Smooth muscle cell (in vitro differentiated cells): ENCODE results near the gene BCL2L2. TPM values are rescaled to one million over a fixed set of nuclear protein-coding genes. Genes with fewer than 3 reads are reported as not detected.
"Not testable (repeated sequence)": the region's sequence is repeated elsewhere in the genome, so short reads cannot be mapped to it uniquely, and the experiment has no call there.

ENCODE experiments used
- DNase-seq: peaks from one replicate; lab custom pipeline; 2025; ENCODE audit not compliant: unreplicated experiment; lab: John Stamatoyannopoulos, UW
- H2AFZ ChIP-seq: fragments of 200-600 bp; sonication (generic); 2 replicates; pipeline ENCODE4 v1.6.0; 2016; ENCODE audit warnings: antibody characterized with exemption, low read depth, mild to moderate bottlenecking
- H3F3A ChIP-seq: fragments of 200-600 bp; sonication (generic); 2 replicates; pipeline ENCODE4 v1.6.0; 2017; ENCODE audit warnings: antibody characterized with exemption, low read depth
- H3K27ac ChIP-seq: fragments of 200-600 bp; sonication (generic); 2 replicates; pipeline ENCODE4 v1.5.1; 2016; ENCODE audit warnings: low read depth, mild to moderate bottlenecking
- H3K27me3 ChIP-seq: fragments of 200-600 bp; sonication (generic); 2 replicates; pipeline ENCODE4 v1.6.1; 2016; ENCODE audit warnings: low read depth, mild to moderate bottlenecking
- H3K36me3 ChIP-seq: fragments of 200-600 bp; sonication (generic); 2 replicates; pipeline ENCODE4 v1.5.1; 2016; ENCODE audit warnings: low read depth
- H3K4me1 ChIP-seq: fragments of 200-600 bp; sonication (generic); 2 replicates; pipeline ENCODE4 v1.5.1; 2016; ENCODE audit warnings: low read depth
- H3K4me2 ChIP-seq: fragments of 200-600 bp; sonication (generic); 2 replicates; pipeline ENCODE4 v1.6.0; 2016; ENCODE audit warnings: mild to moderate bottlenecking
- H3K4me3 ChIP-seq: fragments of 200-600 bp; sonication (generic); 2 replicates; pipeline ENCODE4 v1.5.1; 2016; ENCODE audit warnings: mild to moderate bottlenecking
- H3K79me2 ChIP-seq: fragments of 200-600 bp; sonication (generic); 2 replicates; pipeline ENCODE4 v1.6.0; 2016; ENCODE audit warnings: low read depth, mild to moderate bottlenecking
- H3K9ac ChIP-seq: fragments of 200-600 bp; sonication (generic); 2 replicates; pipeline ENCODE4 v1.6.0; 2016; ENCODE audit warnings: low read depth
- H3K9me3 ChIP-seq: fragments of 200-600 bp; sonication (generic); replicated peaks from 2 replicates; pipeline ENCODE4 v1.5.1; 2016; ENCODE audit warnings: low read depth
- H4K20me1 ChIP-seq: fragments of 200-600 bp; sonication (generic); 2 replicates; pipeline ENCODE4 v1.6.0; 2016; ENCODE audit warnings: low read depth
- WGBS: methylation state at CpG from one replicate; pipeline ENCODE4 v1.1.7; 2016; ENCODE audit warnings: low lambda C conversion rate; 5-methylcytosine and 5-hydroxymethylcytosine counted together
- polyA plus RNA-seq: library from polyadenylated mRNA; unstranded; fragments of >200 nt; fragmentation: Nextera tagmentation; extraction: Ambion mirVana; gene quantifications from 2 replicates; pipeline ENCODE4 v1.2.1, GENCODE V29; 2016
- total RNA-seq: library from RNA; depleted of rRNA; stranded (reverse); fragments of >200 nt; gene quantifications from 2 replicates; pipeline ENCODE4 v1.2.3, GENCODE V29; 2014
- TF ChIP-seq, protein P1 (sequence below): fragments of 200-600 bp; sonication (generic); IDR thresholded peaks from 2 replicates; pipeline ENCODE4 v1.5.1; 2017; ENCODE audit warnings: borderline replicate concordance, mild to moderate bottlenecking, antibody characterized with exemption; ENCODE audit not compliant: insufficient read depth, poor library complexity, severe bottlenecking

BCL2L2 gene, protein sequence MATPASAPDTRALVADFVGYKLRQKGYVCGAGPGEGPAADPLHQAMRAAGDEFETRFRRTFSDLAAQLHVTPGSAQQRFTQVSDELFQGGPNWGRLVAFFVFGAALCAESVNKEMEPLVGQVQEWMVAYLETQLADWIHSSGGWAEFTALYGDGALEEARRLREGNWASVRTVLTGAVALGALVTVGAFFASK
- total RNA-seq (11.7 and 13.2 TPM in 2 replicates), polyA plus RNA-seq (1.6 and 2.0 TPM in 2 replicates)

DNA sequence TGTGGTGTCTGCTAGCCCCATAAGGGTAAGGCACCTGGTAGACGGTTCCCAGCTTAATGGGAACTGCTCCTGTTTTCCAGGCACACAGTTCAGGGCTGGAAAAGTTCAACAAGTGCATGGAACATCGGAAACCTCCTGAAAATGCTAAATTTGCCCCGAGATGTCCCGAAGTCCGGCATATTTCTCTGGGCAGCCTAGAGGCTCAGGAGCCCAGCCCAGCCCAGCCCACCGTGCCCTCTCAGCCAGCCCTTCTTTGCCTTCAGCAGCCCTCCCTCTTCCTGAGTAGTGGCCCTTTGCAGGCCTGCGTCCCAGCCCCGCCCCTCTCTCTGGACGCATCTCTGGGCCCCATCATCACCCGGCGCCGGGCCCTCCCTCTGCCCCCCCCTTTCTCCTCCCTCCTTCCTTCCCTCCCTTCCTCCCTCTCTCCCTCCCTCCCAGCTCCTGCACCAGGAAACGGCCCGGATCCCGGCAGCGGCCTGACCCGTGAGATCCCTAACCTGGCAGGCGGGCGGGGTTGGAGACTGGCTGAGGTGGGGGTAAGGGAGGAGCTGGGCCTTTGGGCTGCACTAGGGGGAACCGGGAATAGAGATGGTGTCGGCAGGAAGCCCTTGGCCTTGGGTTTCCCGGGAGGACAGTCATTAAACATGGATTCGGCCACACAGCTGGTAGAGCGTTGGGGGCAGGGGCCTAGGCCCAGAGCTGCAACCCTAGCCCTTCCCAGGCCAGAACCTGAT is at the start of gene BCL2L2:
Gene BCL2L2, plus strand, starts transcription at position 422 of the 734 bp plus-strand sequence. CDS start 935 bp downstream, outside the sequence.
- H3K4me1 ChIP-seq: peaks cover 20% of the 10 kb centered on the region
- no peaks in the 10 kb centered on the region for H3K27me3 ChIP-seq
- H2AFZ ChIP-seq: peak within 1 kb of the TSS; percentile 81
- H3K27ac ChIP-seq: peak within 1 kb of the TSS; percentile 77
- no peaks in the 10 kb centered on the region for H3K9me3 ChIP-seq
- peaks cover 51% of the 10 kb centered on the region for H3K79me2 ChIP-seq
- peak within 1 kb of the TSS; percentile 92 for H3K9ac ChIP-seq
- peak; percentile 71 for DNase-seq
- peaks cover 16% of the 10 kb centered on the region for H3F3A ChIP-seq
- TF ChIP-seq, protein P1, sequence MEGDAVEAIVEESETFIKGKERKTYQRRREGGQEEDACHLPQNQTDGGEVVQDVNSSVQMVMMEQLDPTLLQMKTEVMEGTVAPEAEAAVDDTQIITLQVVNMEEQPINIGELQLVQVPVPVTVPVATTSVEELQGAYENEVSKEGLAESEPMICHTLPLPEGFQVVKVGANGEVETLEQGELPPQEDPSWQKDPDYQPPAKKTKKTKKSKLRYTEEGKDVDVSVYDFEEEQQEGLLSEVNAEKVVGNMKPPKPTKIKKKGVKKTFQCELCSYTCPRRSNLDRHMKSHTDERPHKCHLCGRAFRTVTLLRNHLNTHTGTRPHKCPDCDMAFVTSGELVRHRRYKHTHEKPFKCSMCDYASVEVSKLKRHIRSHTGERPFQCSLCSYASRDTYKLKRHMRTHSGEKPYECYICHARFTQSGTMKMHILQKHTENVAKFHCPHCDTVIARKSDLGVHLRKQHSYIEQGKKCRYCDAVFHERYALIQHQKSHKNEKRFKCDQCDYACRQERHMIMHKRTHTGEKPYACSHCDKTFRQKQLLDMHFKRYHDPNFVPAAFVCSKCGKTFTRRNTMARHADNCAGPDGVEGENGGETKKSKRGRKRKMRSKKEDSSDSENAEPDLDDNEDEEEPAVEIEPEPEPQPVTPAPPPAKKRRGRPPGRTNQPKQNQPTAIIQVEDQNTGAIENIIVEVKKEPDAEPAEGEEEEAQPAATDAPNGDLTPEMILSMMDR: no peak
- peak within 1 kb of the TSS; percentile 99 for H3K4me2 ChIP-seq
- no peaks in the 10 kb centered on the region for H3K36me3 ChIP-seq
- peak within 1 kb of the TSS; percentile 98 for H3K4me3 ChIP-seq
- H4K20me1 ChIP-seq: peaks cover 37% of the 10 kb centered on the region
- WGBS: 3% methylated on average over 12 of the region's 24 CpGs

DNA sequence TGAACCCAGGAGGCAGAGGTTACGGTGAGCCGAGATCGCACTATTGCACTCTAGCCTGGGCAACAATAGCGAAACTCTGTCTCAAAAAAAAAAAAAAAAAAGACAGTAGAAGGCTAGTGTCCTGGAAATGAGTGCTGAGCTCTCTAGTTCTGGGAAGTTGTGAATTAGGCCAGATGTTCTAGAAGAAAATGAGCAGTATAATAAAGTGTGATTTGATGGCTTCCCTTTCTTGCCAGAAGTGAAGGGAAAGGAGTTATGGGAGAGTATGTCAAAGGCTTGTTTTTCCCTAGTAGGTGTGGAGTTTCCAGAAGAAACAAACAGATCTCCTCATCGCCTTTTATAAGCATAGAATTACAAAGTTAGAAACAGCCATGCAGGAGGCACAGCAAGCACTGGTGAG is 48.4 kb upstream of the BCL2L2 start:
- Histone ChIP-seq H3K79me2 (no peaks in the 10 kb centered on the region), H3K4me1 (no peaks in the 10 kb centered on the region), H2AFZ (no peak overlapping the region), H3F3A (no peaks in the 10 kb centered on the region), H3K9ac (no peak overlapping the region), H3K27ac (no peak overlapping the region), H3K4me2 (no peak overlapping the region), H3K9me3 (no peaks in the 10 kb centered on the region), H3K27me3 (peaks cover 34% of the 10 kb centered on the region), H3K36me3 (no peaks in the 10 kb centered on the region), H4K20me1 (no peaks in the 10 kb centered on the region), H3K4me3 (no peak overlapping the region)
- no peak for DNase-seq
- 96% methylated on average over 5 of the region's 5 CpGs for WGBS
- TF ChIP-seq, protein P1: no peak

DNA sequence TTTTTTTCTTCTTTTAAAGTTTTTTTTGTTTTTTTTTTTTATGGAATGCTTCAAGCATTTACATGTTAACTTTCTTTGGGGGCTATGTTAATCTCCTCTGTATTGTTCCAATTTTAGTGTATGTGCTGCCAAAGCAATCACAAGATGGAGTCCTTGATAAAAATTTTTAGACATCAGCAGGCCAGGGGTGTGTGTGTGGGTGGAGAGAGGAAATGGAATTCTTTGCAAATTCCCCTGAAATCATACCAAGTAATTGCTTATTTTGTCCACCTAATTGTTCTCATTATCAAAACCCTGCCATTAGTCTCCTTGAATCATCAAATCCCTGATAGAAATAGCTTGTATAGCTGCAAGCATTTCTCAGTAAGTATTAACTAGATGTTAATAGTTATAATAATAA is 47.2 kb upstream of the BCL2L2 start:
- H3K27me3 ChIP-seq: peaks cover 42% of the 10 kb centered on the region
- H3K9me3 ChIP-seq: no peaks in the 10 kb centered on the region
- H3K4me2 ChIP-seq: no peak overlapping the region
- no peak overlapping the region for H3K27ac ChIP-seq
- no peak overlapping the region for H3K9ac ChIP-seq
- H2AFZ ChIP-seq: no peak overlapping the region
- H3K36me3 ChIP-seq: no peaks in the 10 kb centered on the region
- H3K79me2 ChIP-seq: no peaks in the 10 kb centered on the region
- no peak for DNase-seq
- H3F3A ChIP-seq: no peaks in the 10 kb centered on the region
- no peak overlapping the region for H3K4me3 ChIP-seq
- no peaks in the 10 kb centered on the region for H4K20me1 ChIP-seq
- TF ChIP-seq, protein P1: no peak
- H3K4me1 ChIP-seq: no peaks in the 10 kb centered on the region

DNA sequence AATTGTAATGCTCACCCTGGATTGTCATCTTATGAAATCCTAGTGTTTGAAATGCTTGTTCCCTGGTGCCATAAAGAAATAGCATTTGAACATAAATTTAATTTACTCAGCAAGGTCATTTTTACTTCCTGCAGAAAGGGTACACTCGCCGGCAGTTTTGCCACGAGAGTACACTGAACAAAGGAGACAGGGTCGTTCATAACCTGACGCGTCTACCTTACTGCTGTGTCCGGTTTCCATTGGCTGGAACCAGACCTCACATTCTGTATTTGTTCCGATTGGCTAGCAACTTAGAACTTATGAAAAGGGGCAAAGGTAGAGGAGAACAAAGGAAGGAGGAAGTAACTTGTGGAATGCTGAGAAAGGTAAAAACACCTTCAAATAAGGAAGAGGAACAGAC is 45.8 kb upstream of the BCL2L2 start:
- H3K9me3 ChIP-seq, H3F3A ChIP-seq, H2AFZ ChIP-seq: not testable (repeated sequence)

More for the DNA sequence above, 45.8 kb upstream of the BCL2L2 start:
- not testable (repeated sequence) for H3K79me2 ChIP-seq, H4K20me1 ChIP-seq, H3K4me1 ChIP-seq, H3K27ac ChIP-seq, H3K36me3 ChIP-seq, H3K4me2 ChIP-seq, H3K9ac ChIP-seq, DNase-seq
- Histone ChIP-seq H3K27me3 (peaks cover 37% of the 10 kb centered on the region), H3K4me3 (peak overlapping the region; percentile 19)
- WGBS: 82% methylated on average over 8 of the region's 8 CpGs
